H1 (cell line): ENCODE measurements around the gene GTPBP6. TPM values are rescaled to one million over a fixed set of nuclear protein-coding genes. Genes with fewer than 3 reads are reported as not detected.

ENCODE experiments used
- BACH1 ChIP-seq: IDR thresholded peaks from 2 replicates; pipeline ENCODE4 v1.6.1; 2012; ENCODE audit warnings: low read length, improper control_type of control experiment
- BRCA1 ChIP-seq: IDR thresholded peaks from 2 replicates; pipeline ENCODE4 v1.6.1; 2012; ENCODE audit warnings: low read depth, low read length, improper control_type of control experiment
- CHD1 ChIP-seq: IDR thresholded peaks from 2 replicates; pipeline ENCODE4 v1.6.1; 2012; ENCODE audit warnings: low read depth, low read length, improper control_type of control experiment
- CREB1 ChIP-seq: IDR thresholded peaks from 2 replicates; pipeline ENCODE4 v1.6.1; 2012; ENCODE audit warnings: inconsistent platforms
- EGR1 ChIP-seq: IDR thresholded peaks from 2 replicates; pipeline ENCODE4 v1.6.1; 2011; ENCODE audit warnings: low read depth, low read length, borderline replicate concordance
- SIX5 ChIP-seq: IDR thresholded peaks from 2 replicates; pipeline ENCODE4 v1.6.1; 2011; ENCODE audit warnings: mild to moderate bottlenecking, low read depth, low read length
- polyA plus RNA-seq, 7 experiments: library from polyadenylated mRNA; depleted of rRNA in 3 of 7; stranded (reverse) in 5 of 7; unstranded in 2 of 7; fragments of >200 nt in 5 of 7; fragments of 200-250 nt in 2 of 7; gene quantifications; 1 replicate in 5 of 7; 2 replicates in 1 of 7; 4 replicates in 1 of 7; pipeline versions ENCODE4 v1.2.1 to v1.2.3, GENCODE V29; 2011 to 2013; ENCODE audit warnings: missing spikeins in 2 of 7, mixed read lengths in 2 of 7
- total RNA-seq: library from RNA; stranded (reverse); fragmentation: NEBNext Ultra II Directional; extraction: Animal tissue kit (Norgen Biotek cat#: 25700); gene quantifications from 2 replicates; pipeline ENCODE4 v1.2.1, GENCODE V29; 2021

GTPBP6 gene
- total and polyA plus RNA-seq, 2 of the 8 experiments (the other 6 are each of a cell fraction or from before 2014, with no cell fraction given) = 33.9 to 57.1 TPM

DNA sequence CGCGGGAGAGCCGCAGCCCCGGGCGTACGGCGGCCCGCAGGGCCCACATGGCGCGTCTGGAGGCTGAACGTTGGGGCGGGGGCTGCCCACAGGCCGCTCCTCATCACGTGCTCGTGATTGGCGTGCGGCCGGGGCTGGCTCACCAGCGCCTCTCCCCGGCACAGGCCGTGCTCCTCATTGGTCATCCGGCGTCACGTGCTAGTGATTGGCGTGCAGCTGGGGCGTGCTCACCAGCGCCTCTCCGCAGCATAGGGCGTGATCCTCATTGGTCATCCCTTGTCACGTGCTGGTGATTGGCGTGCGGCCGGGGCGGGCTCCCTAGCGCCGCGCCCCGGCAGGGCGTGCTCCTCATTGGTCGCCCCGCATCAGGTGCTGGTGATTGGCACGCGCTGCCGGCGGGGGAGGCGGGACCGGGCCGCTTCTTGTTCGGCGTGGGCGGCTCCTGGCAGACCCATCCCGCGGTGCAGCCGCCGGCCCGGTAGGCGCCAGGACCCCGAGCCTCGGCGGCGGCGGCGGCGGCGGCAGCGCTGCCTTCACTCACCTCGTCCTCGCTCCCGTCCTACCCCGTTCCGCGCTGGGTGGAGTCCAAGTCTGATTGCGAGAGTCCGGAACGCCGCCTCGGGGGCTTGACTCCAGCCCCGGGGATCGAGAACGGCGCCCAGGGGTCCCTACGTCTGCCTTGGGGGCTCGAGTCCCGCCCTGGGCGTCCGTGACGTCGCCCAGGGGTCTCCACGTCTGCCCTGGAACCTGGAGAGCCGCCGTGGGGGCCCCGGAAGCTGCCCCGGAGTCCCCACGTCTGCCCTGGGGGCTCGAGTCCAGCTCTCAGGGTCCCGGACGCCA, at the start of gene GTPBP6 (continued):
- TF ChIP-seq CREB1 = peak; percentile 59; the same call in 1 of the 2 replicates
- TF ChIP-seq BACH1 = no peak
- TF ChIP-seq CHD1 = no peak
- TF ChIP-seq BRCA1 = no peak
- no peak for TF ChIP-seq SIX5
- TF ChIP-seq EGR1 = peak; percentile 96
- TF ChIP-seq, all 59 proteins: peak for 21
